ENCODE results near the gene CSF1R. TPM values are rescaled to one million over a fixed set of nuclear protein-coding genes. Genes with fewer than 3 reads are reported as not detected.

The CSF1R gene
- total RNA-seq, 2 experiments from 2014 or later = 0.41 to 0.78 TPM

DNA sequence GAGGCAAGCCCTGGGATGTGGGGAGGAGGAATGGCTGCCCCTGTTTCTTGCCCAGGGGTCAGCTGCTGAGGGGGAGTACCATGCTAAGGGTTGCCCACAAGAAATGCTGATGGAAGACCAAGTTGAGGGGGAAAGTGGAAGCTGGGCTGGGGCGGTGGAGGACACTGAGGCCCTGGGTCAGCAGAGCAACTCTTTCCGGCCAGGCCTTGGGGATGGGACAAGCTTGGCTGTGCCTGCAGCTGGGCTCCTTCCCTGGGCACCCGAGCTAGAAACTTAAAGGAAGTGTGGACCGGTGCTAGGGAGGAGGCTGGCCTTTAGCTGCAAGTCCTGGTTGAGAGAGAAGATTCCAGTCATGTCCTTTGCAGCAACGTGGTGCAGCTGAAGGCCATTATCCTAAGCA is 22.7 kb downstream of the CSF1R start:
- no peaks in the 10 kb centered on the region for H3K9me3 Mint-ChIP-seq
- H3K36me3 Mint-ChIP-seq = no peaks in the 10 kb centered on the region
- peaks cover 2% of the 10 kb centered on the region for H3K27me3 Mint-ChIP-seq
- H3K4me3 Mint-ChIP-seq = no peak overlapping the region
- peaks cover 12% of the 10 kb centered on the region for H3K4me1 Mint-ChIP-seq (ENCODE audit: low read depth)
- H3K27ac Mint-ChIP-seq = no peak overlapping the region
- ChIA-PET CTCF (no interaction called here), POLR2A (interaction anchor here (1.3 kb wide), 1 partner anchor 29 kb away, joined by 3 read pairs; no protein-coding TSS in a partner anchor)
- no peak for DNase-seq
- intact Hi-C loops (cut with micrococcal nuclease) = no loop called here

- Mint-ChIP-seq H3K4me3 (no peak overlapping the region), H3K27me3 (peaks cover 2% of the 10 kb centered on the region), H3K36me3 (no peaks in the 10 kb centered on the region), H3K4me1 (ENCODE audit: low read depth) (peaks cover 8% of the 10 kb centered on the region), H3K27ac (no peak overlapping the region), H3K9me3 (no peaks in the 10 kb centered on the region)
- POLR2A ChIA-PET = no interaction called here
- intact Hi-C loops (cut with micrococcal nuclease) = no loop called here
- CTCF ChIA-PET = interaction anchor here (0.6 kb wide), 1 partner anchor 475 kb away, joined by 3 read pairs; no protein-coding TSS in a partner anchor
- no peak for DNase-seq
These were observed 24.0 kb downstream of the CSF1R start for GRCh38 chr5:150062216-150062922.

DNA sequence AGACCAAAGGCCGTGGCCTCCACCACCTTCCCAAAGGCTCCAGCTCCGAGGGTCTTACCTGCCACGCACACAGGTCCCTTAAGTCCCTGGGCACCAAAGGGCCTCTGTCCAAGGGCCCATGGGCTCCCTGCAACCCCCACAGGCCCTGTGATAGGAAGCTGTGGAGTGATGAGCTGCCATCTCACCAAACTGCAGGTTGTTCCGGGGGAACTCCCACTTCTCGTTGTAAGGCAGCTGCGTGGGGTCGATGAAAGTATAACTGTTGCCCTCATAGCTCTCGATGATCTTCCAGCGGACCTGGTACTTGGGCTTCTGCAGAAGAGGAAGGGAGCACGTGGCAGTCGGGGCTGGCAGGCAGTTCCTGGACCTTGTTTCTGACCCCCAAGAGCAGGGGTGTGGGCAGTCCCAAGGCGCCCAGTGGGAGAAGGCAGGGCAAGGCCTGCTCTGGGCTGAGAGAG is 24.8 kb downstream of the CSF1R start:
- DNase-seq = no peak
- Mint-ChIP-seq H3K27ac (no peak overlapping the region), H3K4me1 (ENCODE audit: low read depth) (peaks cover under 1% of the 10 kb centered on the region), H3K4me3 (no peak overlapping the region), H3K27me3 (peaks cover 2% of the 10 kb centered on the region), H3K36me3 (no peaks in the 10 kb centered on the region), H3K9me3 (no peaks in the 10 kb centered on the region)
- ChIA-PET POLR2A (no interaction called here), CTCF (no interaction called here)
- intact Hi-C loops (cut with micrococcal nuclease) = no loop called here

DNA sequence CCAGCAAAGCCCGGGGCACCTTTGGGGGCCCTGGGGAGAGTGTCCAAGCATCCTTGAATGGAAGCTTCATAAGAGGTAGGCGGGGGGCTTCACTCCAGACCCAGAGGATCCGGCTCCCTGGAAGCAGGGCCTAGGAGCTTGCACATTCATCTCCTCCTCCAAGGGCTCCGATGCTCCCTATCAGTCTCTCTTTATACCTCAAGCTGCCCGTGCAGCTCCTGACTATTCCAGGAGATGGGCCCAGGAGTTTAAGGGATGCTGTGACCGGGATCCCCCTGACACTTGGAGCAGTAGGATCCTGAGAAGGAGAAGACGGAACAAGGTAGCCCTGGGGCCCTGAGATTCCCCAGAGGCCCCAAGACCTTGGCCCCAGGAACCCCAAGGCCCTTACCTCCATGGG is 25.9 kb downstream of the CSF1R start:
- no peaks in the 10 kb centered on the region for H3K4me1 Mint-ChIP-seq (ENCODE audit: low read depth)
- H3K27ac Mint-ChIP-seq = no peak overlapping the region
- POLR2A ChIA-PET = interaction anchor here (0.6 kb wide), 1 partner anchor 100 kb away, joined by 3 read pairs; the partner anchor contains the start of gene SLC26A2
- H3K36me3 Mint-ChIP-seq = no peaks in the 10 kb centered on the region
- H3K9me3 Mint-ChIP-seq = no peaks in the 10 kb centered on the region
- no peak for DNase-seq
- H3K27me3 Mint-ChIP-seq = peaks cover 2% of the 10 kb centered on the region
- intact Hi-C loops (cut with micrococcal nuclease) = no loop called here
- CTCF ChIA-PET = no interaction called here
- H3K4me3 Mint-ChIP-seq = no peak overlapping the region

DNA sequence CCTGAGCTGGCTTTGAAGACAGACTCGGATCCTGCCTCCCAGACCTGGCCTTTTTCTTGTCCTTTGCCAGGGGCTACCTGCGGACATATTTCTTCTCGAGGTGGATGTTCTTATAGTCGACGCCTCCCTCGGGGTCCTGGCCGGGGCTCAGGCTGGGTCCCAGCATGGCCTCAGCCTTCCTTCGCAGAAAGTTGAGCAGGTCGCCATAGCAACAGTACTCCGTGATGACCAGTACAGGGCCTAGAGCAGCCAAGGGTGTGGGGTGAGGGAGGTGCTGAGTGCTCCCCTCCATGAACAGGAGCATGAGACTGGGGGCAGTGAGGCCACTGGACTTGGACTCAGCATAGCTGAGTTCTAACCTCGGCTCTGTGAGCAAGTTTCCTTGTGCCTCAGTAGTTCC is 26.7 kb downstream of the CSF1R start:
- Mint-ChIP-seq H3K36me3 (no peaks in the 10 kb centered on the region), H3K4me1 (ENCODE audit: low read depth) (no peaks in the 10 kb centered on the region), H3K4me3 (no peak overlapping the region), H3K27ac (no peak overlapping the region), H3K27me3 (peaks cover 2% of the 10 kb centered on the region), H3K9me3 (no peaks in the 10 kb centered on the region)
- no peak for DNase-seq
- CTCF ChIA-PET = no interaction called here
- intact Hi-C loops (cut with micrococcal nuclease) = no loop called here
- POLR2A ChIA-PET = no interaction called here

DNA sequence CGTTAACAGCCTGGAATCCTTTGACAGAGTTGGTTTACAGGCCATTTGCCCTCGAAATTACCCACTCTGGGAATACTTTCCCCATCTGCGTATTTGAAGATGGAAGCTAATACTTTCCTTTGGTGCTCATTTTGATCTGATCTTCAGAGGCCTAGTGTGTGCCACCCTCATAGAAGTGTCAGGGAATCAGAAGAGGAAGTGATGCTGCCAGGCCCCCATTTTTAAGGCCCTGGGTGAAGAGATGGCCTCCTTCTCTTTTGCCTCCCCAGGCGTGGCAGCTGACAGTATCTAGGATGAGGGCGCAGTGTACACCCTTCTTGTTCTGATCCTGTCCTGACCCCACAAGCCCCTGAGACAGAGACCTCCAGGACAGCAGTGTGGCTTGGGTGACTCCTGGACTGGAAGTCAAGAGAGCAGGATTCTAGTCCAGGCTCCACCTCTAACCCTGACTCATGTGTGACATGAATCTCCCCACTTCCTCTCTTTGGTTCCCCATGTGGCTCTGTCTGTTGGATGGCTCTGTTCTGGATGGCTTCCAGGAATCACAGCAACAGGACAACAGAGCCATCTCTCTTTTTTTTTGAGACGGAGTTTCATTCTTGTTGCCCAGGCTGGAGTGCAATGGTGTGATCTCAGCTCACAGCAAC is 27.8 kb downstream of the CSF1R start:
- Mint-ChIP-seq H3K4me3 (no peak overlapping the region), H3K36me3 (peaks cover 7% of the 10 kb centered on the region), H3K27ac (no peak overlapping the region), H3K27me3 (no peaks in the 10 kb centered on the region), H3K4me1 (ENCODE audit: low read depth) (no peaks in the 10 kb centered on the region), H3K9me3 (no peaks in the 10 kb centered on the region)
- ChIA-PET CTCF (no interaction called here), POLR2A (no interaction called here)
- intact Hi-C loops (cut with micrococcal nuclease) = no loop called here
- no peak for DNase-seq

DNA sequence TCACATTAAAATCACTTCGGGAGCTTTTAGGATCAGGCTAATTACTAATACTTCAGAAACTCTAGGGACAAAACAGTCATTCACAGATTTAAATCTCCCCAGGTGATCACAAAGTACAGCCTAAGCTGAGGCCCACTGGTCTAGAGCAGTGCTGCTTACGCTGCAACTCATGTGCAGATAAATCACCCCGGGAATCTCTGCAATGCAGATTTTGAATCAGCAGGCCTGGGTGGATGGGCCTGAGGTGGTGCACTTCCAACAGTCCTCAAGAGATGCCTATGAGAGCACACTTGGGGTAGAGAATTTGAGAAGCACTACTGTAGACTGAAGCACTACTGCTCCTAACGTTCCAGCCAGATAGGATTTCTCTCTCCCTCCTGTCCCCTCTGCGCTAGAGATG is 28.4 kb downstream of the CSF1R start:
- Mint-ChIP-seq H3K4me3 (no peak overlapping the region), H3K27me3 (no peaks in the 10 kb centered on the region), H3K9me3 (no peaks in the 10 kb centered on the region), H3K36me3 (peaks cover 13% of the 10 kb centered on the region), H3K4me1 (ENCODE audit: low read depth) (no peaks in the 10 kb centered on the region), H3K27ac (no peak overlapping the region)
- DNase-seq = no peak
- intact Hi-C loops (cut with micrococcal nuclease) = no loop called here
- ChIA-PET CTCF (no interaction called here), POLR2A (no interaction called here)

GRCh38 chr5:150057511-150057910 is 28.8 kb downstream of the CSF1R start:
- H3K4me1 Mint-ChIP-seq (ENCODE audit: low read depth) = no peaks in the 10 kb centered on the region
- intact Hi-C loops (cut with micrococcal nuclease) = no loop called here
- POLR2A ChIA-PET = no interaction called here
- H3K4me3 Mint-ChIP-seq = no peak overlapping the region
- DNase-seq = no peak
- no peak overlapping the region for H3K27ac Mint-ChIP-seq
- peaks cover 16% of the 10 kb centered on the region for H3K36me3 Mint-ChIP-seq
- H3K27me3 Mint-ChIP-seq = no peaks in the 10 kb centered on the region
- no peaks in the 10 kb centered on the region for H3K9me3 Mint-ChIP-seq
- CTCF ChIA-PET = no interaction called here

GRCh38 chr5:150057052-150057451 is 29.3 kb downstream of the CSF1R start:
- Mint-ChIP-seq H3K36me3 (peaks cover 21% of the 10 kb centered on the region), H3K4me3 (no peak overlapping the region), H3K4me1 (ENCODE audit: low read depth) (no peaks in the 10 kb centered on the region), H3K9me3 (no peaks in the 10 kb centered on the region), H3K27me3 (no peaks in the 10 kb centered on the region), H3K27ac (no peak overlapping the region)
- intact Hi-C loops (cut with micrococcal nuclease) = no loop called here
- ChIA-PET POLR2A (no interaction called here), CTCF (no interaction called here)
- DNase-seq = no peak

- Mint-ChIP-seq H3K9me3 (no peaks in the 10 kb centered on the region), H3K4me3 (no peak overlapping the region), H3K27ac (no peak overlapping the region), H3K4me1 (ENCODE audit: low read depth) (no peaks in the 10 kb centered on the region), H3K36me3 (peaks cover 26% of the 10 kb centered on the region), H3K27me3 (no peaks in the 10 kb centered on the region)
- intact Hi-C loops (cut with micrococcal nuclease) = no loop called here
- POLR2A ChIA-PET = no interaction called here
- CTCF ChIA-PET = no interaction called here
- no peak for DNase-seq
These were observed 30.3 kb downstream of the CSF1R start for GRCh38 chr5:150056075-150056443.

- no peak overlapping the region for H3K27ac Mint-ChIP-seq
- no peaks in the 10 kb centered on the region for H3K27me3 Mint-ChIP-seq
- CTCF ChIA-PET = no interaction called here
- H3K9me3 Mint-ChIP-seq = no peaks in the 10 kb centered on the region
- POLR2A ChIA-PET = no interaction called here
- intact Hi-C loops (cut with micrococcal nuclease) = no loop called here
- H3K36me3 Mint-ChIP-seq = peaks cover 26% of the 10 kb centered on the region
- DNase-seq = no peak
- H3K4me3 Mint-ChIP-seq = no peak overlapping the region
- H3K4me1 Mint-ChIP-seq (ENCODE audit: low read depth) = no peaks in the 10 kb centered on the region
These were observed 30.9 kb downstream of the CSF1R start for GRCh38 chr5:150055326-150056074.

- Mint-ChIP-seq H3K4me3 (no peak overlapping the region), H3K9me3 (no peaks in the 10 kb centered on the region), H3K36me3 (peaks cover 29% of the 10 kb centered on the region), H3K4me1 (ENCODE audit: low read depth) (no peaks in the 10 kb centered on the region), H3K27me3 (no peaks in the 10 kb centered on the region), H3K27ac (no peak overlapping the region)
- intact Hi-C loops (cut with micrococcal nuclease) = no loop called here
- CTCF ChIA-PET = no interaction called here
- POLR2A ChIA-PET = no interaction called here
- no peak for DNase-seq
These were observed 31.8 kb downstream of the CSF1R start for GRCh38 chr5:150054569-150054968.
